ENCODE results near the gene AGPAT3. TPM values are rescaled to one million over a fixed set of nuclear protein-coding genes. Genes with fewer than 3 reads are reported as not detected.

Gene AGPAT3
- total and polyA plus RNA-seq, 8 donors: 13.6 to 49.6 (median 31.4) TPM

DNA sequence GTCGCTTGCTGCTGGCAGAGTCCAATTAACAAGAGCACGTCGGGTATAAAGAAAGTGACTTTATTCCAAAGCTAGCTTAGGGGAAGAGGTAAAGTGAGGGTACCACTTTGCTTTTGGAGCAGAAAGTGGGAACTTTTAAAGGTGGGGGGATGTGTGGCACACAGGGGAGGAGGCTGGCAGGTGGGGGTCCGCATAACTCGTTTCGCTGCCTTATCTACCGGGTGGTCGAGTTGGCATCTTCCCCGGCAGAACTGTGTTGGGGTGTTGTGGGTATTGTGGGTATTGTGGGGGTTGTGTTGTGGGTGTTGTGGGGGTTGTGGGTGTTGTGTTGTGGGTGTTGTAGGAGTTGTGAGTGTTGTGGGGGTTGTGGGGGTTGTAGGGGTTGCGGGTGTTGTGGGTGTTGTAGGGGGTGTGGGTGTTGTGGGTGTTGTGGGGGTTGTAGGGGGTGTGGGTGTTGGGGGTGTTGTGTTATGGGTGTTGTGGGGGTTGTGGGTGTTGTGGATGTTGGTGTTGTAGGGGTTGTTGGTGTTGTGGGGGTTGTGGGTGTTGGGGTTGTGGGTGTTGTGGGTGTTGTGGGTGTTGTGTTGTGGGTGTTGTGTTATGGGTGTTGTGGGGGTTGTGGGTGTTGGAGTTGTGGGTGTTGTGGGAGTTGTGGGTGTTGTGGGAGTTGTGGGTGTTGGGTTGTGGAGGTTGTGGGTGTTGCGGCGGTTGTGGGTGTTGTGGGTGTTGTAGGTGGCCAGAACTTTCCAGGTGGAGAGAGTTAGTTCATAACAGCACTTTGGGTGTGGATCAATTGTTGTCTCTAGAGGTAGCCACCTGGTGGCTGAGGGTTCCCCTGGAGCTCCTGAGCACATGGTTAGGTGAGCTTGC lies 52.7 kb downstream of the AGPAT3 start:
- WGBS, 2 donors: 89% methylated on average over 12 of the region's 12 CpGs
- DNase-seq (peak in 1 of 6 donors; percentile 21), ATAC-seq (peak in 2 of 4 donors; percentile 30 to 32), FAIRE-seq (no peak)
- H3K36me3 ChIP-seq: no peaks in the 10 kb centered on the region
- TF ChIP-seq, protein P1, sequence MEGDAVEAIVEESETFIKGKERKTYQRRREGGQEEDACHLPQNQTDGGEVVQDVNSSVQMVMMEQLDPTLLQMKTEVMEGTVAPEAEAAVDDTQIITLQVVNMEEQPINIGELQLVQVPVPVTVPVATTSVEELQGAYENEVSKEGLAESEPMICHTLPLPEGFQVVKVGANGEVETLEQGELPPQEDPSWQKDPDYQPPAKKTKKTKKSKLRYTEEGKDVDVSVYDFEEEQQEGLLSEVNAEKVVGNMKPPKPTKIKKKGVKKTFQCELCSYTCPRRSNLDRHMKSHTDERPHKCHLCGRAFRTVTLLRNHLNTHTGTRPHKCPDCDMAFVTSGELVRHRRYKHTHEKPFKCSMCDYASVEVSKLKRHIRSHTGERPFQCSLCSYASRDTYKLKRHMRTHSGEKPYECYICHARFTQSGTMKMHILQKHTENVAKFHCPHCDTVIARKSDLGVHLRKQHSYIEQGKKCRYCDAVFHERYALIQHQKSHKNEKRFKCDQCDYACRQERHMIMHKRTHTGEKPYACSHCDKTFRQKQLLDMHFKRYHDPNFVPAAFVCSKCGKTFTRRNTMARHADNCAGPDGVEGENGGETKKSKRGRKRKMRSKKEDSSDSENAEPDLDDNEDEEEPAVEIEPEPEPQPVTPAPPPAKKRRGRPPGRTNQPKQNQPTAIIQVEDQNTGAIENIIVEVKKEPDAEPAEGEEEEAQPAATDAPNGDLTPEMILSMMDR (IDR thresholded peaks at IDR 0.05): no peak
- H3K9me3 ChIP-seq: no peaks in the 10 kb centered on the region
- no peak overlapping the region for H3K27ac ChIP-seq
- H3K27me3 ChIP-seq: no peaks in the 10 kb centered on the region
- no peak overlapping the region for H3K4me3 ChIP-seq
- intact Hi-C loops (cut with DNase I): no loop called here
- no peaks in the 10 kb centered on the region for H3K4me1 ChIP-seq

DNA sequence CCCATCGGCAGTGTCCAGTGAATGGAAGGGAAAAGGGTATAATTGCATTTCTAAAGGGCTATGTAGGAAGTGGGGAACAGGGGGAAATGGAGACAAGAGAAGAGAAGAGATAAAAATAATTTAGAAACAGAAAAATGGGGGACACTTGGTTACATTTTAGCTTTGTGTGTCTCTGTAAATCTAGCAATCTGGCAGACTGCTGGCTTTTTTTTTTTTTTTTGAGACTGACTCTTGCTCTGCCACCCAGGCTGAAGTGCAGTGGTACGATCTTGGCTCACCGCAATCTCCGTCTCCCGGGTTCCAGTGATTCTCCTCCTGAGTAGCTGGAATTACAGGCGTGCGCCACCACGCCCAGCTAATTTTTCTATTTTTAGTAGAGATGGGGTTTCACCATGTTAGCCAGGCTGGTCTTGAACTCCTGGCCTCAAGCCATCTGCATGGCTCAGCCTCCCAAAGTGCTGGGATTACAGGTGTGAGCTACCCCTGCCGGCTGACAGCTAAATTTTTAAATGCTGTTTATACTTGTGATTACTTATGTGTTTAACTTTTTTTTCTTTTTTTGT lies 53.4 kb downstream of the AGPAT3 start:
- Histone ChIP-seq H3K27ac (no peak overlapping the region), H3K4me1 (no peaks in the 10 kb centered on the region), H3K4me3 (no peak overlapping the region), H3K36me3 (no peaks in the 10 kb centered on the region), H3K27me3 (no peaks in the 10 kb centered on the region), H3K9me3 (no peaks in the 10 kb centered on the region)
- DNase-seq: peak in 1 of 6 donors; percentile 15
- no peak for ATAC-seq
- FAIRE-seq: no peak
- TF ChIP-seq, protein P1 (IDR thresholded peaks at IDR 0.05): no peak
- WGBS, 2 donors: 92 to 93% methylated on average over 9 of the region's 9 CpGs
- intact Hi-C loops (cut with DNase I): no loop called here

DNA sequence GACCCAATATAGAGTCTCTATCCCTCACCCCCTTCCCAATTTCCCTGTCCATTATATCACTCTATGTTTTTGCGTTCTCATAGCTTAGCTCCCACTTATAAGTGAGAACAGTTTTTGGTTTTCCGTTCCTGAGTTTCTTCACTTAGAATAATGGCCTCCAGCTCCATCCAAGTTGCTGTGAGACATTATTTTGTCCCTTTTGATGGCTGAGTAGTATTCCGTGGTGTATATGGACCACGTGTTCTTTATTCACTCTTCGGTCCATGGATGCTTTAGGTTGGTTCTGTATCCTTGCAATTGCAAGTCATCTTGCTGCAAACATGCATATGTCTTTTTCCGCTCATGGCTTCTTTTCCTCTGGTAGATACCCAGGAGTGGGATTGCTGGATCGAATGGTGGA lies 54.3 kb downstream of the AGPAT3 start:
- Histone ChIP-seq H3K27me3 (no peaks in the 10 kb centered on the region), H3K9me3 (no peaks in the 10 kb centered on the region), H3K4me1 (no peaks in the 10 kb centered on the region), H3K27ac (no peak overlapping the region), H3K4me3 (no peak overlapping the region), H3K36me3 (no peaks in the 10 kb centered on the region)
- TF ChIP-seq, protein P1 (IDR thresholded peaks at IDR 0.05): no peak
- ATAC-seq (no peak), FAIRE-seq (no peak), DNase-seq (no peak)
- WGBS, 2 donors: 97 to 98% methylated on average over 7 of the region's 7 CpGs
- intact Hi-C loops (cut with DNase I): no loop called here

DNA sequence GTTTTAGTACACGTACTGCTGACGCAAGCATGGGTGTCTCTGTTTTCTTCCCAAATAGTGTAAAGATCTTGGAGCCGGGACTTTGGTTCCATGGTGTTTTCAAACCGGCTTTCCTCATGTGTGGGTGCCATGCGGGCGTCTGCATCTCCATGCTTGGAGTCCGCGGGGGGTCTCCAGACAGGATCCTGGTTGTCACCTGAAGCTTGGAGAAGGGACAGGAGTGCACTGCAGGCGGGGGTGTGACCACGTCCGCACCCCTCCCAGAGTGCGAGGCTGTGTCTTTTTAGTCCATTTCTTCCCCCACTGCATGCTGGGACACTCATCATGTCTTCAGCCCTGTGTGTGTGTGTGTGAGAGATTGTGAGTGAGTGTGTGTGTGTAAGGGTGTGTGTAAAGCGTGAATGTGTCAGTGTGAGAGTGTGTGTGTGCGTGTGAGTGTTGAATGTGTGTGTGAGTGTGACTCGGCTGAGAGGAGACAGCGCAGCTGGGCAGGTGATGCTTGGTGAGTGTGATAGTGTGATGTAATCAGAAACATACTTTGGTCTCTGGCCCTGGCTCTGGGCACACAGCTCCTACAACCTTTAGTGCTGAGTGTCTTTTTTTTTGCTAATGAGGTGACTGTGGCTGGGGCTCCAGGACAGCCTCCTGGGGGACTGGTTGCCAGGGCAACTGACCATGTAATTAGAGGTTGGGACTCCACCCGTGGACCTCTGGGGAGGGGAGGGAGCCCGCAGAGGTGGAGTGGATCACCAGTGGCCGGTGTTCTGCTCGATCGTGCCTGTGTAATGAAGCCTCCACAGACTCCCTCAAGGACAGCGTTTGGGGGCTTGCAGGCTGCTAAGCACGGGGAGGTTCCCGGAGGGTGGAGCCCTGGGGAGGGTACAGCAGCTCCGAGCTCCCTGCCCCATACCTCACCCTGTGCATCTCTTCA lies 55.1 kb downstream of the AGPAT3 start:
- DNase-seq (peak in 1 of 6 donors; percentile 37), ATAC-seq (peak in 1 of 4 donors; percentile 31), FAIRE-seq (no peak)
- Histone ChIP-seq H3K4me1 (no peaks in the 10 kb centered on the region), H3K27me3 (no peaks in the 10 kb centered on the region), H3K36me3 (no peaks in the 10 kb centered on the region), H3K4me3 (no peak overlapping the region), H3K27ac (no peak overlapping the region), H3K9me3 (no peaks in the 10 kb centered on the region)
- 86 to 92% methylated on average over 25 of the region's 25 CpGs for WGBS, 2 donors
- intact Hi-C loops (cut with DNase I): no loop called here
- TF ChIP-seq, protein P1 (IDR thresholded peaks at IDR 0.05): no peak

Measured in pancreas (tissue), 10 donors.